ENCODE data around the gene TICRR. TPM values are rescaled to one million over a fixed set of nuclear protein-coding genes. Genes with fewer than 3 reads are reported as not detected.

TICRR gene
- polyA plus RNA-seq, 3 donors, result 7.6 to 9.1 (median 8.5) TPM

DNA sequence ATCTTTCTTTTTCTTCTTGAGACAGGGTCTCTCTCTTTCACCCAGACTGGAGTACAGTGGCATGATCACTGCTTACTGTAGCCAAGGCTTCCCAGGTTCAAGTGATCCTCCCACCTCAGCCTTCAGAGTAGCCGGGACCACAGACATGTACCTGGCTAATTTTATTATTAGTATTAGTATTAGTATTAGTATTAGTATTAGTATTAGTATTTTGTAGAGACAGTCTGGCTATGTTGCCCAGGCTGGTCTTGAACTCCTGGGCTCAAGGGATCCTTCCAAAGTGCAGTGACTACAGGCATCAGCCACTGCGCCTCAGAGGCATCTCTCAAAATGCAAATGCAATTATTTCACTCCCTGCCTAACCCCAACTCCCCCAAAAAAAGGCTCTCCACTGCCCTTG lies 78.3 kb downstream of the TICRR start:
- DNase-seq (ENCODE audit: low read depth in 3 of 3, low spot score in 2 of 3), result no peak

GRCh38 chr15:89654301-89654761 lies 79.1 kb downstream of the TICRR start:
- no peak for DNase-seq (ENCODE audit: low read depth in 3 of 3, low spot score in 2 of 3)

DNA sequence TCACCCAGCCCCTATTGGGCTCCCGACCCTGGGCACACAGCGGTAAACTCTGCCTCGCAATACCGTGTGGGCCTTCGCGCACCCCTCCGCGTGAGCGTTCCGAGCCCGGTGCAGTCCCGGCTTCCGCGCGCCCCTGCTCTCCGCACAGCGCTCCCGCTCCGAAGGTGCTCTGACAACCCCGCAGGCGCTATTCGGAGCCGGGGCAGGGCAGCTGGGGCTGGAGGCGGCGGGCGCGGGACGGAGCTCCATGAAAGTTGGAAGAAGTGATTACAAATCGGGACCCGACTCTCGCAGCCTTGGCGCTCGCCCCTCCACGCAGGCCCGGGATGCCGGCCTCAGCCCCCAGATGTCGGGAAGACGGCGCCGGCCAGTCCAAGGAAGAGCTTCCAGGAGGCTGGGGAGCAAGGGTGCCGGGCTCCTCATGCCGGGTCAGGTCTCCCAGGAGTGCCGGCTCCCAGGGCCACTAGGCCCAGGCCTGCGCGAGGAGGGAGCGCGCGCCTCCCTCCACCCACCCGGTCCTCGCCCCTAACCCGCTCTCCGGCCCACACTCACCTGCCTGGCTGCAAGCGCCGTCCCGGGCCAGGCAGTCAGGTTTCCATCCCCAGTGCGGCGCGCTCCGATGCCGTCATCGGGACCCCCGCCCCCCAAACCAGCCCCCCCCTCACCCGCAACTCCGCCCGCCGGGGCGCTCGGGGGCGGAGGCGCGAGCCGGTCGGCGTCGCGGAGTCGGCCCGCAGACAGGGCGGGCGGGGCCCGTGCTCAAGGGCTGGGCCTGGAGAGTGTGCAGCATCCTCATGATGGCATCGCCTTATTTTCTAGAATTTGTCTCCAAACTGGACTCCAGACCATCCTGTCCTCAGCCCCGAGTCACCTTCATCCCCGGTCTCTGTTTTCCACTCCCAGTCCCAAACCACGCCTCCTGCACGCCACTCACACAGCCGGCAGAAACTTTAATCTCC lies 79.9 kb downstream of the TICRR start, which contains the start of gene KIF7:
Gene KIF7, minus strand, starts transcription at position 621 of the 959 bp plus-strand sequence. CDS start 2,537 bp downstream, outside the sequence.
- DNase-seq (ENCODE audit: low read depth in 3 of 3, low spot score in 2 of 3), result peak in 1 of 3 donors; percentile 54

DNA sequence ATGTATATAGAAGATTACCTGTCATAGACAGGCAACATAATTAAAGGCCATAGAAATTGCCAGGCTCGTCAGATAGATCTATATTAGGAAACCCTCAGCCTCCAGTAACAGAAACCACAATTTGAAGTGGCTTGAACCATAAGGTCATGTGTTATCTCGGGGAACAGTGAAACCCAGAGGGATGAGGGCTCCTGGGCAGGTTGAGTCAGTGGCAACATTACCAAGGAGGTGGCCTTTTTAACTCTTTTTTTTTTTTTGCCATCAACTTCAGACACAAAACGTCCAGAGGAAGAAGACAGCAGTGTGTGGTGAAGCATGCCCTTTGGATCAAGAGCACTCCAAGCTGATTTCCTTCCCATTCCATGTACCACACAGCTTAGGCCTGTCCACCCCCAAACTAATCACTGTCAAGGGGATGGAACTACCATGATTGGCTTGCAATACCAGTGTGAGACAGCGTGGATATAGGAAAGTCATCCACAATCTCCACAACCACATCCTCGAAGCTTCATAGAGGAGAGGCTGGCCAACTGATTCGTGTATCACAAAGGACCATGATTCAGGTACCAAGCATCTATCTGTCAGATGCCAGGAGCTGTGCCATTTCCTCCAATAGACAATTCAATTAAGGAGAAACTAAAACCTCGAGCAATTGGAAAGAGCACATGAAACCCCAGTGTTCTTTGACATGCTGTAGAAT lies 81.0 kb downstream of the TICRR start:
- no peak for DNase-seq (ENCODE audit: low read depth in 3 of 3, low spot score in 2 of 3)

- no peak for DNase-seq (ENCODE audit: low read depth in 3 of 3, low spot score in 2 of 3)
Observed at GRCh38 chr15:89657686-89658200, 82.5 kb downstream of the TICRR start.

DNA sequence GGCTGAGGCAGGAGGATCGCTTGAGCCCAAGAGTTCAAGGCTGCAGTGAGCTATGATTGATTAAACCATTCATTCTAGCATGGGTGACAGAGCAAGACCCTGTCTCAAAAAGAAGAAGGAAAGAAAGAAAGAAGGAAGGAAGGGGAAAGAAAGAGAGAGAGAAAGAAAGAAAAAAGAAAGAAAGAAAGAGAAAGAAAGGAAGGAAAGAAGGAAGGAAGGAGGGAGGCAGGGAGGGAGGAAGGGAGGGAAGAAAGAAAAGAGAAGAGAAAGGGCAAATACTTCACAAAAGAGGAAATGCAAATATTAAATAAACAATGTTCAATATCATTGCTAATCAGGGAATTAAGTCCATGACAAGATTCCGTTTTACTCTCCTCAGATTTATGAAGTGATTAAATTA lies 84.0 kb downstream of the TICRR start:
- no peak for DNase-seq (ENCODE audit: low read depth in 3 of 3, low spot score in 2 of 3)

DNA sequence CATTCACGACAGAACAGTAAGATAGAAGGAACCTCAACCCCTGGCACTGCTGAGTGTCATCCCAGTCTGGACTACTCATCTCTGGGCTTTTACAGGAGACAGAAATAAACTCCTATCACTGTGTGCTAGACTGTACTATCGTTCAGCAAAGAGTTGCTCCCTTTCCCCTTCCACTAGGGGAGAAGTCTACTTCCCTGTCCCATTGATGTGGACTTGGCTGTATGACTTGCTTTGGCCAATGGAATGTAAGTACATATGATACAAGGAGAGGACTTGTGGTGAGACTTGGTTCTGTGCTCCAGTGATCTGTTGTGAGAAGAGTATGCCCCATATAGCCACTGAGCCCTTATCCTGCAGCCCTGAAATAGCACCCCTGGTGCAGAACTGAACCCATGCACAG lies 85.3 kb downstream of the TICRR start:
- DNase-seq (ENCODE audit: low read depth in 3 of 3, low spot score in 2 of 3), result no peak

GRCh38 chr15:89662893-89663626 lies 87.8 kb downstream of the TICRR start:
- DNase-seq (ENCODE audit: low read depth in 3 of 3, low spot score in 2 of 3), result no peak

- no peak for DNase-seq (ENCODE audit: low read depth in 3 of 3, low spot score in 2 of 3)
Observed at GRCh38 chr15:89664441-89665350, 89.4 kb downstream of the TICRR start.

DNA sequence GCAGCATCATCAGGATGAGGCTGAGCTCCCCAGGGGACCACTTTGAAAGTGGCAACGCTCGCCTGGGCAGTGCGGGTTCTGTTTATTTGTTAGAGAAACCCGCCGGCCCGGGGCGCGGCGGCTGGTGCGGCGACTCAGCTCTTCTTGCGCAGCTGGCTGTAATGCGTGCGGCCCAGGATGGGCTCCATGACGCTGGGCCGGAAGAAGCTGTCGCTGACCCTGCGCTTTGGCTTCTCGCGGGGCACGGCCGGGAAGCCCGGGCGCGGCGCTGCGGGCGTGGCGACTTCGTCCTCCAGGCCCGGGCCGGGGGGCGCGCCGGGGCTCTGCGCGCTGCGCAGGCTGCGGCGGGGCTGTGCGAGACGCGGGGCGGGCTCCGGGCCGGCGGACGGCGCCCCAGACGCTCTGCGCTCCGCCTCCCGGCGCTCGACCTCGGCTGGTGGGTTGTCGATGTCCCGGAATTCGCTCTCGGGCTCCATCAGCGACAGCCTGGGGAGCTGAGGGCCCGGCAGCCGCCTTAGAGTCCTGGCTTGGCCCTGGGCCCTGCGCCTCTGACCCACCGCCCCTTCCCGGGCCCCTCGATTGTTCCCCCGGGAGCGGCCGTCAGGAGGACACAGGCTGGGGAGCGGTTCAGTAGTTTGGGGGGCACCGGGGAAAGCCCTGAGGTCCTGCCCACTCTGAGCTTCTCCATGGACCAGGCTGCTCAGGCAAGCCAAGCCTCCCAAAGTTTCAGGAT lies 90.3 kb downstream of the TICRR start:
- DNase-seq (ENCODE audit: low read depth in 3 of 3, low spot score in 2 of 3), result no peak

GRCh38 chr15:89666184-89666857 lies 91.1 kb downstream of the TICRR start:
- no peak for DNase-seq (ENCODE audit: low read depth in 3 of 3, low spot score in 2 of 3)

- no peak for DNase-seq (ENCODE audit: low read depth in 3 of 3, low spot score in 2 of 3)
Observed at GRCh38 chr15:89666858-89667705, 91.8 kb downstream of the TICRR start.

DNA sequence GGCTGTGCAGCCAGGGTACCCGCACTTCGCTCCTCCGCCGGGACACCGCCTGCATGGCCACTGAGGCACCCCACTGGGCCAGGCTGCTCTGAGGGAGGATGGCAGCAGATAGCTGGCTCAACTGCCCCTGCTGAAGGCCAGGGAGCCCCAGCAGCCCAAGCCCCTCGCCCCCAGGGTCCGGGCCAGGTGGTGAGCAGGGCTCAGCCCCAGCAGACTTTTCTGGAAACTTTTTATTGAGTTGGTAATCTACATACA lies 92.4 kb downstream of the TICRR start:
- DNase-seq (ENCODE audit: low read depth in 3 of 3, low spot score in 2 of 3), result no peak

DNA sequence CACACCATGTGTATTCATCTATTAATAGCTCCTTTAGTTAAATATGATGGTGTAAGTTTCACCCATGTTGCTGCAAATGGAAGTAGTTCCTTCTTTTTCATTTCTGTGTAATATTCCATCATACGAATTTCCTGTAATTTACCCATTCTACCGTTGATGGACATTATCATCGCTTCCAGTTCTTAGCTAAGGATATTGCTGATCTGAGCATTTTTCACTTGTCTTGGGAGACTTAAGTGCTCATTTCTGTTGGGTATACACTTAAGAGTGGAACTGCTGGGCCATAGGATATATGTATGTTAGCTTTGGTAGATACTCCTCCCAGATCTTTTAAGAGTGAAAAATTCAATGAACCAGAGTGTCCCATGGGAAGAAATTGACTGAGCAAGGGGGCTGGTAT lies 92.9 kb downstream of the TICRR start:
- no peak for DNase-seq (ENCODE audit: low read depth in 3 of 3, low spot score in 2 of 3)

GRCh38 chr15:89669309-89669865 lies 94.1 kb downstream of the TICRR start:
- DNase-seq (ENCODE audit: low read depth in 3 of 3, low spot score in 2 of 3), result no peak

GRCh38 chr15:89669941-89670340 lies 94.7 kb downstream of the TICRR start:
- no peak for DNase-seq (ENCODE audit: low read depth in 3 of 3, low spot score in 2 of 3)

- no peak for DNase-seq (ENCODE audit: low read depth in 3 of 3, low spot score in 2 of 3)
Observed at GRCh38 chr15:89670971-89671560, 95.8 kb downstream of the TICRR start.
